ENCODE data around the gene TNNC2. TPM values are rescaled to one million over a fixed set of nuclear protein-coding genes. Genes with fewer than 3 reads are reported as not detected.

Gene TNNC2
- total RNA-seq, 1 donor from 2014 or later, result not detected

- ATAC-seq, result no peak
These were observed 21.3 kb upstream of the TNNC2 start for GRCh38 chr20:45848421-45848820.

- no peak for ATAC-seq
These were observed 18.3 kb upstream of the TNNC2 start for GRCh38 chr20:45845452-45845851.

GRCh38 chr20:45843506-45843905 lies 16.4 kb upstream of the TNNC2 start:
- ATAC-seq, result no peak

GRCh38 chr20:45842169-45842812 lies 15.2 kb upstream of the TNNC2 start:
- ATAC-seq, result no peak

- no peak for ATAC-seq
These were observed 14.5 kb upstream of the TNNC2 start for GRCh38 chr20:45841407-45842129.

GRCh38 chr20:45840700-45841198 lies 13.6 kb upstream of the TNNC2 start:
- peak; percentile 8 for ATAC-seq

GRCh38 chr20:45836841-45837240 lies 9.7 kb upstream of the TNNC2 start:
- no peak for ATAC-seq

GRCh38 chr20:45835825-45836224 lies 8.7 kb upstream of the TNNC2 start:
- ATAC-seq, result peak; percentile 49

GRCh38 chr20:45835329-45835765 lies 8.2 kb upstream of the TNNC2 start:
- ATAC-seq, result no peak

GRCh38 chr20:45834797-45835161 lies 7.7 kb upstream of the TNNC2 start:
- ATAC-seq, result no peak

GRCh38 chr20:45833883-45834796 lies 7.0 kb upstream of the TNNC2 start:
- peak; percentile 69 for ATAC-seq

GRCh38 chr20:45833030-45833882 lies 6.1 kb upstream of the TNNC2 start, which contains the start of gene SNX21:
Gene SNX21, plus strand, starts transcription at chr20:45833799. Its CDS starts 121 bp downstream, at chr20:45833920.
- peak; percentile 73 for ATAC-seq

GRCh38 chr20:45832619-45833018 lies 5.5 kb upstream of the TNNC2 start:
- ATAC-seq, result no peak

GRCh38 chr20:45829673-45830106 lies 2.6 kb upstream of the TNNC2 start:
- peak; percentile 44 for ATAC-seq

GRCh38 chr20:45828589-45828988 lies 1.5 kb upstream of the TNNC2 start:
- no peak for ATAC-seq

- no peak for ATAC-seq
These were observed 600 bp upstream of the TNNC2 start for GRCh38 chr20:45827712-45828111.

- ATAC-seq, result no peak
These were observed 612 bp downstream of the TNNC2 start for GRCh38 chr20:45826381-45827019.

GRCh38 chr20:45823949-45824835 lies 2.9 kb downstream of the TNNC2 start:
- peak; percentile 60 for ATAC-seq

- peak; percentile 78 for ATAC-seq
These were observed 4.3 kb downstream of the TNNC2 start for GRCh38 chr20:45822857-45823256.

GRCh38 chr20:45821947-45822346 lies 5.2 kb downstream of the TNNC2 start:
- no peak for ATAC-seq
